A673 (cell line): Measurements from ENCODE around the gene ACVRL1. TPM values are rescaled to one million over a fixed set of nuclear protein-coding genes. Genes with fewer than 3 reads are reported as not detected.

ENCODE experiments used
- BruUV-seq: library from RNA; stranded (reverse); fragments of 400-500 nt; replicated peaks from 2 replicates; lab custom pipeline; 2021; lab: Mats Ljungman, UMichigan
- CTCF ChIA-PET: fragments of 300-600 bp; sonication (Branson Sonifier 250); formaldehyde crosslinking; loops from one replicate; lab custom pipeline; 2022; ENCODE audit warnings: antibody characterized with exemption; lab: Charles Lee
- POLR2A ChIA-PET: fragments of 300-600 bp; sonication (Branson Sonifier 250); formaldehyde crosslinking; loops from one replicate; lab custom pipeline; 2022; ENCODE audit warnings: antibody characterized with exemption; ENCODE audit not compliant: low non-redundant PET; lab: Charles Lee
- DNase-seq: peaks from one replicate; pipeline ENCODE4 v3.0.0-alpha.2; 2015; ENCODE audit warnings: low spot score
- H3K27ac ChIP-seq: fragments of 200-600 bp; sonication (generic); 2 replicates; pipeline ENCODE4 v1.5.1; 2016; ENCODE audit warnings: mixed run types, low read depth, mild to moderate bottlenecking, mixed read lengths, antibody characterized with exemption, low read length; ENCODE audit not compliant: poor library complexity, severe bottlenecking
- H3K27me3 ChIP-seq: fragments of 200-600 bp; sonication (generic); replicated peaks from 2 replicates; pipeline ENCODE4 v1.6.1; 2017; ENCODE audit warnings: mixed run types, low read depth, mild to moderate bottlenecking, mixed read lengths, antibody characterized with exemption, low read length; ENCODE audit not compliant: insufficient read depth, poor library complexity
- H3K36me3 ChIP-seq: fragments of 200-600 bp; sonication (generic); 2 replicates; pipeline ENCODE4 v1.6.1; 2016; ENCODE audit warnings: mixed run types, mild to moderate bottlenecking, mixed read lengths, antibody characterized with exemption, low read length; ENCODE audit not compliant: insufficient read depth, poor library complexity, severe bottlenecking
- H3K4me1 ChIP-seq: fragments of 200-600 bp; sonication (generic); 2 replicates; pipeline ENCODE4 v1.6.1; 2017; ENCODE audit warnings: mixed run types, mild to moderate bottlenecking, mixed read lengths, antibody characterized with exemption, low read length; ENCODE audit not compliant: insufficient read depth, poor library complexity, severe bottlenecking
- H3K4me3 ChIP-seq: fragments of 200-600 bp; sonication (generic); 2 replicates; pipeline ENCODE4 v1.5.1; 2016; ENCODE audit warnings: low read depth, mixed run types, mild to moderate bottlenecking, mixed read lengths, low read length; ENCODE audit not compliant: poor library complexity, severe bottlenecking
- H3K9me3 ChIP-seq: fragments of 200-600 bp; sonication (generic); 2 replicates; pipeline ENCODE4 v1.6.1; 2016; ENCODE audit warnings: mixed run types, low read depth, mild to moderate bottlenecking, mixed read lengths, antibody characterized with exemption, low read length; ENCODE audit not compliant: poor library complexity, severe bottlenecking
- EZH2 ChIP-seq: fragments of 200-600 bp; sonication (generic); IDR thresholded peaks from 2 replicates; pipeline ENCODE4 v1.6.1; 2017; ENCODE audit warnings: borderline replicate concordance, low read depth, mild to moderate bottlenecking, mixed read lengths, antibody characterized with exemption, low read length; ENCODE audit not compliant: poor library complexity, severe bottlenecking
- intact Hi-C: fragments of 100-400 bp; cut with micrococcal nuclease; formaldehyde crosslinking; loops from one replicate; pipeline ENCODE4 v1.10.0; 2022; ENCODE audit not compliant: unreplicated experiment
- total RNA-seq: library from RNA; stranded (reverse); gene quantifications from 2 replicates; pipeline ENCODE4 v1.2.3, GENCODE V29; 2021
- TF ChIP-seq, protein P1 (sequence below): fragments of 300-800, 200-600 bp; sonication (generic); conservative IDR thresholded peaks from 2 replicates; pipeline ENCODE4 v1.5.1; 2017; ENCODE audit warnings: low read depth, mild to moderate bottlenecking, antibody characterized with exemption, low read length, moderate library complexity, mixed read lengths

Gene ACVRL1
- total RNA-seq, 1 experiment from 2014 or later = 0.17 TPM

DNA sequence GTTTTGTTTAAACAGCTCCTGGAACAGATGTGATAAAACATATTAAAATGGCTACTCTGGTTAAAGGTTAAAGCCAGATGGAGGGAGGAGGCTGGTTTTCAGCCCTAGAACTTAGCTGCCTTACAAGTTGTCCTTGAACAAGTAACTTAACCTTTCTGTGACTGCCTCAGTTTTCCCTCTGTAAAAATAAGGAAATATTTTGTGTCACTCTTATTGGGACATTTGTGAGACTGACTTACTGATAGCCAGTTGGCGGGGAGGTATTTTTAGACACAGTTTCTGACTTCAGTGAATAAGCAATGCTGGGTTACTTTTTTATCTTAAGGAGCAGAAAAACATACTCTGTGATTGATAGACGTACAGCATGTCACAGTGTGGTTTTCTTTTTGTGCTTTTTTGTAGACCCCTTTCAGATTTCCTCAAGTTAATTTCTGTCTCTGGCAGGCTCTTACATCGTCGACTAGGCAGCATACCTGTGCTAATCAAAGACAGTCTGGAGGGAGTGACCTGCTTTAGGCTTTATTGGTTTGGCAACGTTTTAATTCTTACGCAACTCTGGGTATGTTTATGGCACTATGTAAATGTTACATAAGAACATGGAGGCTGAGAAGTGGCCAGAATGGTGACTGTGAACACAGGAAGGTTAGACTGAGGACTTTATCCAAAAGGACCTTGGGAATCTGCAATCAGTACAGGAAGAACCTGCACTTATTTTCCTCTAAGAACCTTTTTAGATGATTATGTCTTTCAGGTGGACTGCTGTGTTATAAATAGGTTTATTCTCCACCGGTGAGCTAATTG is 47.5 kb downstream of the ACVRL1 start:
- intact Hi-C loops = no loop called here
- Histone ChIP-seq H3K27me3 (no peaks in the 10 kb centered on the region), H3K9me3 (no peaks in the 10 kb centered on the region), H3K36me3 (no peaks in the 10 kb centered on the region), H3K4me1 (peaks cover 28% of the 10 kb centered on the region), H3K4me3 (no peak overlapping the region), H3K27ac (peak overlapping the region; percentile 8)
- BruUV-seq = no TSS peak
- CTCF ChIA-PET = no interaction called here
- TF ChIP-seq EZH2 = no peak
- TF ChIP-seq, protein P1, sequence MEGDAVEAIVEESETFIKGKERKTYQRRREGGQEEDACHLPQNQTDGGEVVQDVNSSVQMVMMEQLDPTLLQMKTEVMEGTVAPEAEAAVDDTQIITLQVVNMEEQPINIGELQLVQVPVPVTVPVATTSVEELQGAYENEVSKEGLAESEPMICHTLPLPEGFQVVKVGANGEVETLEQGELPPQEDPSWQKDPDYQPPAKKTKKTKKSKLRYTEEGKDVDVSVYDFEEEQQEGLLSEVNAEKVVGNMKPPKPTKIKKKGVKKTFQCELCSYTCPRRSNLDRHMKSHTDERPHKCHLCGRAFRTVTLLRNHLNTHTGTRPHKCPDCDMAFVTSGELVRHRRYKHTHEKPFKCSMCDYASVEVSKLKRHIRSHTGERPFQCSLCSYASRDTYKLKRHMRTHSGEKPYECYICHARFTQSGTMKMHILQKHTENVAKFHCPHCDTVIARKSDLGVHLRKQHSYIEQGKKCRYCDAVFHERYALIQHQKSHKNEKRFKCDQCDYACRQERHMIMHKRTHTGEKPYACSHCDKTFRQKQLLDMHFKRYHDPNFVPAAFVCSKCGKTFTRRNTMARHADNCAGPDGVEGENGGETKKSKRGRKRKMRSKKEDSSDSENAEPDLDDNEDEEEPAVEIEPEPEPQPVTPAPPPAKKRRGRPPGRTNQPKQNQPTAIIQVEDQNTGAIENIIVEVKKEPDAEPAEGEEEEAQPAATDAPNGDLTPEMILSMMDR = no peak
- DNase-seq = no peak
- POLR2A ChIA-PET = no interaction called here

DNA sequence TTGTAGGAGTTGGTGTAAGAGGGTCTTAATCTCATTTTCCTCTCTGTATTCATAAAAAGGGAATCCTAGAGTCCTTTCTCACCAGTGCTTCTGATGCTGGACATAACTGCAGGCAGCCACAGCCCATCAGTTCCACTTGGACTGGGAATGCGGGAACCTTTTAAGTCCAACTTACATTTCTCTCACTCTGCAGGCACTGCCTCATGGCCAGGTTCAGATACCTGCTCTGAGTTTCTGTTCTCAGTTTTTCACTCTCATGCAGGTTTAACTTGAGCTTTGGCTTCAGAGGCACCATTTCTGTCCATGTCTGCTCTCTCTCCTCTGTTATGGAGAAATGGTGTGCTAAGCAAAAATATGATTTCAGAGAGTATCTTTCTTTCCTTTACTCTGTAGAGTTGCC is 48.4 kb downstream of the ACVRL1 start:
- POLR2A ChIA-PET = no interaction called here
- no peaks in the 10 kb centered on the region for H3K9me3 ChIP-seq
- TF ChIP-seq EZH2 = no peak
- TF ChIP-seq, protein P1 = no peak
- intact Hi-C loops = no loop called here
- BruUV-seq = no TSS peak
- no peaks in the 10 kb centered on the region for H3K36me3 ChIP-seq
- H3K27me3 ChIP-seq = no peaks in the 10 kb centered on the region
- H3K4me1 ChIP-seq = peaks cover 26% of the 10 kb centered on the region
- CTCF ChIA-PET = no interaction called here
- DNase-seq = no peak
- H3K27ac ChIP-seq = peak overlapping the region; percentile 53
- H3K4me3 ChIP-seq = no peak overlapping the region

DNA sequence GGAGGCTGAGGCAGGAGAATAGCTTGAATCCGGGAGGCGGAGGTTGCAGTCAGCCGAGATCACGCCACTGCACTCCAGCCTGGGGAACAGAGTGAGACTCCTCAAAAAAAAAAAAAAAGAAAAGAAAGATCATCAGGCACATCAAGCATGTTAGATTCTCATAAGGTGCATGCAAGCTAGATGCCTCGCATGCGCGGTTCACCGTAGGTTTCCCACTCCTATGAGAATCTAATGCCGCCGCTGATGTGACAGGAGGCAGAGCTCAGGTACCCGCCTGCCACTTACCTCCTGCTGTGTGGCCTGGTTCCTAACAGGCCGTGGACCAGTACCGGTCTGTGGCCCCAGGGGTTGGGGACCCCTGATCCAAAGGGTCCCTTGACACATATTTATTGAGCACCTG is 51.2 kb downstream of the ACVRL1 start:
- no peak overlapping the region for H3K27ac ChIP-seq

More for the DNA sequence above, 51.2 kb downstream of the ACVRL1 start:
- DNase-seq = no peak
- H3K9me3 ChIP-seq = no peaks in the 10 kb centered on the region
- TF ChIP-seq, protein P1 = no peak
- TF ChIP-seq EZH2 = no peak
- H3K4me1 ChIP-seq = peaks cover 16% of the 10 kb centered on the region
- ChIA-PET CTCF (interaction anchor here (0.6 kb wide), 1 partner anchor 279 kb away, joined by 10 read pairs; no protein-coding TSS in a partner anchor), POLR2A (interaction anchor here (0.7 kb wide), 1 partner anchor 94 kb away, joined by 7 read pairs; no protein-coding TSS in a partner anchor)
- no peaks in the 10 kb centered on the region for H3K27me3 ChIP-seq
- peaks cover 7% of the 10 kb centered on the region for H3K36me3 ChIP-seq
- BruUV-seq = no TSS peak
- intact Hi-C loops = no loop called here
- H3K4me3 ChIP-seq = no peak overlapping the region
